HepG2 (cell line): Measurements from ENCODE around the gene COL4A6. TPM values are rescaled to one million over a fixed set of nuclear protein-coding genes. Genes with fewer than 3 reads are reported as not detected.
A peak's percentile ranks its signal among the peaks of the same experiment; 100 is the strongest.

ENCODE experiments used
- DNMT3B ChIP-seq: conservative IDR thresholded peaks from 2 replicates; pipeline ENCODE4 v1.6.1; 2016; ENCODE audit warnings: missing biosample characterization, control low read depth
- FOXP4 ChIP-seq: sonication (generic); formaldehyde crosslinking; IDR thresholded peaks from 2 replicates; pipeline ENCODE4 v1.4.0; 2020; ENCODE audit warnings: missing genetic modification reagents
- GATAD2A ChIP-seq: IDR thresholded peaks from 2 replicates; pipeline ENCODE4 v1.6.1; 2016
- ISX ChIP-seq: sonication (generic); formaldehyde crosslinking; conservative IDR thresholded peaks from 2 replicates; pipeline ENCODE4 v1.5.0; 2020; ENCODE audit warnings: missing genetic modification reagents
- JARID2 ChIP-seq: sonication (generic); formaldehyde crosslinking; IDR thresholded peaks from 2 replicates; pipeline ENCODE4 v1.8.1; 2023; ENCODE audit warnings: missing genetic modification reagents, inconsistent platforms; ENCODE audit not compliant: insufficient replicate concordance
- NCOA2 ChIP-seq: sonication (generic); formaldehyde crosslinking; IDR thresholded peaks from 2 replicates; pipeline ENCODE4 v1.8.0; 2022; ENCODE audit warnings: inconsistent platforms
- NPAS2 ChIP-seq: sonication (generic); formaldehyde crosslinking; IDR thresholded peaks from 2 replicates; pipeline ENCODE4 v1.8.0; 2022; ENCODE audit warnings: mild to moderate bottlenecking, missing genetic modification reagents, borderline replicate concordance
- PATZ1 ChIP-seq: sonication (generic); formaldehyde crosslinking; IDR thresholded peaks from 2 replicates; pipeline ENCODE4 v1.4.0; 2020; ENCODE audit warnings: missing genetic modification reagents
- SOX13 ChIP-seq, 3 experiments: fragments of 450-650 bp in 1 of 3; sonication (generic) in 1 of 3; formaldehyde crosslinking in 1 of 3; IDR thresholded peaks in 2 of 3; conservative IDR thresholded peaks in 1 of 3; 2 replicates each; pipeline versions ENCODE4 v1.5.0 to v1.6.1; 2016 to 2020; ENCODE audit warnings: antibody characterized with exemption in 1 of 3, mild to moderate bottlenecking in 1 of 3, missing compliant biosample characterization in 1 of 3, missing genetic modification reagents in 1 of 3, moderate library complexity in 1 of 3
- SOX5 ChIP-seq: IDR thresholded peaks from 2 replicates; pipeline ENCODE4 v1.6.1; 2016; ENCODE audit warnings: borderline replicate concordance
- THAP11 ChIP-seq: IDR thresholded peaks from 2 replicates; pipeline ENCODE4 v1.6.1; 2016; ENCODE audit warnings: missing biosample characterization, missing genetic modification reagents
- ZBTB38 ChIP-seq: sonication (generic); formaldehyde crosslinking; IDR thresholded peaks from 2 replicates; pipeline ENCODE4 v1.5.1; 2020; ENCODE audit warnings: mild to moderate bottlenecking, missing genetic modification reagents
- ZNF335 ChIP-seq: sonication (generic); formaldehyde crosslinking; IDR thresholded peaks from 2 replicates; pipeline ENCODE4 v1.4.0; 2020; ENCODE audit warnings: missing genetic modification reagents
- ZNF354B ChIP-seq: sonication (generic); formaldehyde crosslinking; IDR thresholded peaks from 2 replicates; pipeline ENCODE4 v1.8.0; 2022; ENCODE audit warnings: mild to moderate bottlenecking, missing genetic modification reagents
- ZNF703 ChIP-seq: sonication (generic); formaldehyde crosslinking; IDR thresholded peaks from 2 replicates; pipeline ENCODE4 v1.5.1; 2020; ENCODE audit warnings: missing genetic modification reagents, mild to moderate bottlenecking, moderate library complexity, borderline replicate concordance
- ZNF883 ChIP-seq: sonication (generic); formaldehyde crosslinking; IDR thresholded peaks from 2 replicates; pipeline ENCODE4 v1.5.1; 2020; ENCODE audit warnings: mild to moderate bottlenecking, missing genetic modification reagents; ENCODE audit errors: not compliant biosample characterization
- polyA plus RNA-seq, 8 experiments: library from polyadenylated mRNA; depleted of rRNA in 3 of 8; stranded (reverse) in 7 of 8; unstranded in 1 of 8; fragments of >200 nt; fragmentation: Illumina TruSeq in 4 of 8; extraction: Trizol in 4 of 8; gene quantifications; 2 replicates each; pipeline versions ENCODE4 v1.2.1 to v1.2.3, GENCODE V29; 2011 to 2016; ENCODE audit warnings: low read depth in 4 of 8, missing spikeins in 1 of 8, mixed read lengths in 1 of 8; ENCODE audit not compliant: insufficient read depth in 1 of 8
- total RNA-seq, 5 experiments: library from RNA; depleted of rRNA; stranded (reverse); fragments of >200 nt; fragmentation: Illumina TruSeq; extraction: Trizol; gene quantifications; 2 replicates each; pipeline ENCODE4 v1.2.3, GENCODE V29; 2016; ENCODE audit warnings: low read depth in 1 of 5
- TF ChIP-seq, protein P1 (sequence below): sonication (generic); formaldehyde crosslinking; IDR thresholded peaks from 2 replicates; pipeline ENCODE4 v1.4.0; 2020; ENCODE audit warnings: mild to moderate bottlenecking, missing genetic modification reagents
- TF ChIP-seq, protein P2 (sequence below), 2 experiments: sonication (generic) in 1 of 2; formaldehyde crosslinking in 1 of 2; IDR thresholded peaks; 2 replicates each; pipeline versions ENCODE4 v1.4.0 to v1.6.1; 2016 to 2020; ENCODE audit warnings: borderline replicate concordance in 1 of 2, low read depth in 1 of 2, mild to moderate bottlenecking in 1 of 2, missing genetic modification reagents in 1 of 2

Gene COL4A6
- total and polyA plus RNA-seq, 2 of the 13 experiments (the other 11 are each of a cell fraction or from before 2014, with no cell fraction given), result 4.5 to 8.2 TPM

GRCh38 chrX:108299101-108299591, 139.1 kb downstream of the COL4A6 start (continued):
- TF ChIP-seq SOX5 (CRISPR knock-in tag) (peak; percentile 48; the same call in 1 of the 2 replicates), ZNF354B (CRISPR knock-in tag) (no peak), ZNF883 (no peak), GATAD2A (CRISPR knock-in tag) (peak; percentile 71), JARID2 (CRISPR knock-in tag) (no peak), NPAS2 (CRISPR knock-in tag) (no peak), THAP11 (CRISPR knock-in tag) (no peak), ZBTB38 (no peak), ZNF703 (CRISPR knock-in tag) (no peak), FOXP4 (CRISPR knock-in tag) (peak; percentile 15; the same call in 1 of the 2 replicates), PATZ1 (CRISPR knock-in tag) (0 out of 2 replicates have a peak, but pooled peaks have one; percentile 32), ISX (CRISPR knock-in tag) (no peak), ZNF335 (no peak), NCOA2 (CRISPR knock-in tag) (no peak), SOX13 (IDR thresholded peaks at IDR 0.05) (no peak), SOX13 (CRISPR knock-in tag; conservative IDR thresholded peaks at IDR 0.05 in 1 of 2, IDR thresholded peaks at IDR 0.05 in 1 of 2) (peak in 1 of 2 experiments; percentile 61; a peak in 2 of 4 replicates), DNMT3B (CRISPR knock-in tag) (no peak)
- TF ChIP-seq, protein P1, sequence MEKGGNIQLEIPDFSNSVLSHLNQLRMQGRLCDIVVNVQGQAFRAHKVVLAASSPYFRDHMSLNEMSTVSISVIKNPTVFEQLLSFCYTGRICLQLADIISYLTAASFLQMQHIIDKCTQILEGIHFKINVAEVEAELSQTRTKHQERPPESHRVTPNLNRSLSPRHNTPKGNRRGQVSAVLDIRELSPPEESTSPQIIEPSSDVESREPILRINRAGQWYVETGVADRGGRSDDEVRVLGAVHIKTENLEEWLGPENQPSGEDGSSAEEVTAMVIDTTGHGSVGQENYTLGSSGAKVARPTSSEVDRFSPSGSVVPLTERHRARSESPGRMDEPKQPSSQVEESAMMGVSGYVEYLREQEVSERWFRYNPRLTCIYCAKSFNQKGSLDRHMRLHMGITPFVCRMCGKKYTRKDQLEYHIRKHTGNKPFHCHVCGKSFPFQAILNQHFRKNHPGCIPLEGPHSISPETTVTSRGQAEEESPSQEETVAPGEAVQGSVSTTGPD (CRISPR knock-in tag), result no peak
- TF ChIP-seq, protein P2, sequence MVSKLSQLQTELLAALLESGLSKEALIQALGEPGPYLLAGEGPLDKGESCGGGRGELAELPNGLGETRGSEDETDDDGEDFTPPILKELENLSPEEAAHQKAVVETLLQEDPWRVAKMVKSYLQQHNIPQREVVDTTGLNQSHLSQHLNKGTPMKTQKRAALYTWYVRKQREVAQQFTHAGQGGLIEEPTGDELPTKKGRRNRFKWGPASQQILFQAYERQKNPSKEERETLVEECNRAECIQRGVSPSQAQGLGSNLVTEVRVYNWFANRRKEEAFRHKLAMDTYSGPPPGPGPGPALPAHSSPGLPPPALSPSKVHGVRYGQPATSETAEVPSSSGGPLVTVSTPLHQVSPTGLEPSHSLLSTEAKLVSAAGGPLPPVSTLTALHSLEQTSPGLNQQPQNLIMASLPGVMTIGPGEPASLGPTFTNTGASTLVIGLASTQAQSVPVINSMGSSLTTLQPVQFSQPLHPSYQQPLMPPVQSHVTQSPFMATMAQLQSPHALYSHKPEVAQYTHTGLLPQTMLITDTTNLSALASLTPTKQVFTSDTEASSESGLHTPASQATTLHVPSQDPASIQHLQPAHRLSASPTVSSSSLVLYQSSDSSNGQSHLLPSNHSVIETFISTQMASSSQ (IDR thresholded peaks at IDR 0.05; ENCODE audit: low read depth), result peak; percentile 43; the same call in 1 of the 2 replicates
- TF ChIP-seq, protein P2 (CRISPR knock-in tag; IDR thresholded peaks at IDR 0.05; ENCODE audit: borderline replicate concordance), result no peak
